Measurements from ENCODE around the gene BMPR1A. TPM values are rescaled to one million over a fixed set of nuclear protein-coding genes. Genes with fewer than 3 reads are reported as not detected.

BMPR1A gene
- total and polyA plus RNA-seq, 2 donors from 2014 or later, result 7.9 to 37.4 TPM

GRCh38 chr10:86828145-86828544 lies 71.7 kb downstream of the BMPR1A start:
- Histone ChIP-seq H3K36me3 (ENCODE audit: control insufficient read depth in 2 of 3, insufficient read depth in 3 of 3, low read length in 3 of 3) (no peaks in the 10 kb centered on the region), H3K9ac (ENCODE audit: low read length in 3 of 3) (no peak overlapping the region), H3K9me3 (ENCODE audit: control insufficient read depth in 2 of 3, insufficient read depth in 1 of 3, low read length in 3 of 3) (no peaks in the 10 kb centered on the region), H3K4me1 (ENCODE audit: control insufficient read depth in 2 of 3, insufficient read depth in 2 of 3, low read depth in 1 of 3, low read length in 3 of 3) (peaks cover 0 to 2% (median 0%) of the 10 kb centered on the region in 3 donors), H3K27me3 (ENCODE audit: control insufficient read depth, insufficient read depth, low read length) (no peaks in the 10 kb centered on the region), H3K4me3 (ENCODE audit: low read length in 3 of 3) (no peak overlapping the region), H3K27ac (ENCODE audit: low read depth in 2 of 2, low read length in 2 of 2) (no peak overlapping the region)
- no peak for TF ChIP-seq CTCF (IDR thresholded peaks at IDR 0.05; ENCODE audit: borderline replicate concordance, extremely low read depth, insufficient read depth)
- no peak for DNase-seq
- no peak for FAIRE-seq
- intact Hi-C loops (cut with DNase I), result no loop called here

GRCh38 chr10:86829472-86829871 lies 73.1 kb downstream of the BMPR1A start:
- no peak overlapping the region for H3K9ac ChIP-seq (ENCODE audit: low read length in 3 of 3)
- no peak overlapping the region for H3K4me3 ChIP-seq (ENCODE audit: low read length in 3 of 3)
- DNase-seq, result no peak
- TF ChIP-seq CTCF (IDR thresholded peaks at IDR 0.05; ENCODE audit: borderline replicate concordance, extremely low read depth, insufficient read depth), result no peak
- H3K27ac ChIP-seq (ENCODE audit: low read depth in 2 of 2, low read length in 2 of 2), result no peak overlapping the region
- FAIRE-seq, result no peak
- no peaks in the 10 kb centered on the region for H3K27me3 ChIP-seq (ENCODE audit: control insufficient read depth, insufficient read depth, low read length)
- intact Hi-C loops (cut with DNase I), result no loop called here
- no peaks in the 10 kb centered on the region for H3K4me1 ChIP-seq (ENCODE audit: control insufficient read depth in 2 of 3, insufficient read depth in 2 of 3, low read depth in 1 of 3, low read length in 3 of 3)
- H3K9me3 ChIP-seq (ENCODE audit: control insufficient read depth in 2 of 3, insufficient read depth in 1 of 3, low read length in 3 of 3), result no peaks in the 10 kb centered on the region
- no peaks in the 10 kb centered on the region for H3K36me3 ChIP-seq (ENCODE audit: control insufficient read depth in 2 of 3, insufficient read depth in 3 of 3, low read length in 3 of 3)

- no peaks in the 10 kb centered on the region for H3K27me3 ChIP-seq (ENCODE audit: control insufficient read depth, insufficient read depth, low read length)
- H3K9ac ChIP-seq (ENCODE audit: low read length in 3 of 3), result no peak overlapping the region
- H3K27ac ChIP-seq (ENCODE audit: low read depth in 2 of 2, low read length in 2 of 2), result no peak overlapping the region
- FAIRE-seq, result no peak
- no peak overlapping the region for H3K4me3 ChIP-seq (ENCODE audit: low read length in 3 of 3)
- DNase-seq, result no peak
- H3K4me1 ChIP-seq (ENCODE audit: control insufficient read depth in 2 of 3, insufficient read depth in 2 of 3, low read depth in 1 of 3, low read length in 3 of 3), result no peaks in the 10 kb centered on the region
- no peak for TF ChIP-seq CTCF (IDR thresholded peaks at IDR 0.05; ENCODE audit: borderline replicate concordance, extremely low read depth, insufficient read depth)
- no peaks in the 10 kb centered on the region for H3K36me3 ChIP-seq (ENCODE audit: control insufficient read depth in 2 of 3, insufficient read depth in 3 of 3, low read length in 3 of 3)
- intact Hi-C loops (cut with DNase I), result no loop called here
- H3K9me3 ChIP-seq (ENCODE audit: control insufficient read depth in 2 of 3, insufficient read depth in 1 of 3, low read length in 3 of 3), result no peaks in the 10 kb centered on the region
Measured at GRCh38 chr10:86830043-86830591, 73.7 kb downstream of the BMPR1A start.

GRCh38 chr10:86833969-86834368 lies 77.5 kb downstream of the BMPR1A start:
- intact Hi-C loops (cut with DNase I), result no loop called here
- H3K4me3 ChIP-seq (ENCODE audit: low read length in 3 of 3), result no peak overlapping the region
- no peak overlapping the region for H3K27ac ChIP-seq (ENCODE audit: low read depth in 2 of 2, low read length in 2 of 2)
- H3K4me1 ChIP-seq (ENCODE audit: control insufficient read depth in 2 of 3, insufficient read depth in 2 of 3, low read depth in 1 of 3, low read length in 3 of 3), result peaks cover 0 to 5% (median 0%) of the 10 kb centered on the region in 3 donors
- no peaks in the 10 kb centered on the region for H3K27me3 ChIP-seq (ENCODE audit: control insufficient read depth, insufficient read depth, low read length)
- TF ChIP-seq CTCF (IDR thresholded peaks at IDR 0.05; ENCODE audit: borderline replicate concordance, extremely low read depth, insufficient read depth), result no peak
- H3K36me3 ChIP-seq (ENCODE audit: control insufficient read depth in 2 of 3, insufficient read depth in 3 of 3, low read length in 3 of 3), result no peaks in the 10 kb centered on the region
- no peak overlapping the region for H3K9ac ChIP-seq (ENCODE audit: low read length in 3 of 3)
- FAIRE-seq (no peak), DNase-seq (no peak)
- no peaks in the 10 kb centered on the region for H3K9me3 ChIP-seq (ENCODE audit: control insufficient read depth in 2 of 3, insufficient read depth in 1 of 3, low read length in 3 of 3)
